HG03175 (cell line): Measurements from ENCODE around the gene CSNK1E.
A peak's percentile ranks its signal among the peaks of the same experiment; 100 is the strongest.
"Not testable (repeated sequence)": the region's sequence is repeated elsewhere in the genome, so short reads cannot be mapped to it uniquely, and the experiment has no call there.

Experiments
- ATAC-seq: cut with Tn5 transposase; IDR thresholded peaks from one replicate; pipeline ENCODE4 v1.9.1; 2021; ENCODE audit warnings: mild to moderate bottlenecking, moderate library complexity; ENCODE audit not compliant: unreplicated experiment

CSNK1E gene

DNA sequence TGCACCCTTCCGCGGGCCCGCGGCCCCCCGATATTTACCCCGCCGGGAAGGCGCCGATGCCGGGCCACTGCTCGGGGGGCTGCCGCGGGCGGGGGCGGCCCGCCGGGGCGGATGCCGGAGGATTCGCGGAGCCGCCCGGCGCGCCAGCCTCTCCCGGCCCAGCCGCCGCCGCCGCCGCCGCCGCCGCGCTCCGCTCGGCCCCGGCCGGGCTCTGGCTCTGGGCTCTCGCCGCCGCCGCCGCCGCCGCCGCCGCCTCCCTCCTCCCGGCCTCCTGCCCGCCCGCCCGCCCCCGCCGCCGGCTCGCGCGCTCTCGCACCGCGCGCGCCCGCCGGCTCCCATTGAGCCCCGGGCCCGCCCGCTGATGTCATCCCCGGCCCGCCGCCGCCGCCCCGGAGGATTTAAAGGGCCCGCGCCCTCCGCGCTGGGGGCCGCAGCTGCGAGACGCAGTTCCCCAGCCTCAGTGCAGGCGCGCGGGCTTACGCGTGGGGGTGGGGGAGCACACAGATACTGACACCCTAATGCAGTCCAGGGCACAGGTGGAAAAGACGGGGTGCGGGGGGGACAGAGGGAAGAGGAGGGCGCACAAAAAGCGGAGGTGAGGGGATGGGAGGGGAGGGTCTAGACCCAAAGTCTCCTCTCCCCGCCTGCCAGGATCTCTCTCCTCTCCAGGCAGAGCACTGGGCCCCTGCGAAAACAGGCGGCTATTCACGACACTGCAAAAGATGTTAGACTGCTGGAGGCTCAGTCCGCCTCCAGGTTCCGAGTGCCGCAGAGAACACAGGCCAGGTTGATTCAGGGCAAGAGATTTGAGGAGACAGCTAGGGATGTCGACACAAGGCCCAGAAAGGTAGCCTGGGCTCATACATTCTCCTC lies at the start of gene CSNK1E:
TSS of gene CSNK1E (minus strand) at position 312 of the 873 bp plus-strand sequence. CDS start 3,276 bp downstream, outside the sequence.
- ATAC-seq: peak; percentile 38

DNA sequence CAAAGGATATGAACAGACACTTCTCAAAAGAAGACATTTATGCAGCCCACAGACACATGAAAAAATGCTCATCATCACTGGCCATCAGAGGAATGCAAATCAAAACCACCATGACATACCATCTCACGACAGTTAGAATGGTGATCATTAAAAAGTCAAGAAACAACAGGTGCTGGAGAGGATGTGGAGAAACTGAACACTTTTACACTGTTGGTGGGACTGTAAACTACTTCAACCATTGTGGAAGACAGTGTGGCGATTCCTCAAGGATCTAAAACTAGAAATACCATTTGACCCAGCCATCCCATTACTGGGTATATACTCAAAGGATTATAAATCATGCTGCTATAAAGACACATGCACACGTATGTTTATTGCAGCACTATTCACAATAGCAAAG lies 48.6 kb upstream of the CSNK1E start:
- not testable (repeated sequence) for ATAC-seq

DNA sequence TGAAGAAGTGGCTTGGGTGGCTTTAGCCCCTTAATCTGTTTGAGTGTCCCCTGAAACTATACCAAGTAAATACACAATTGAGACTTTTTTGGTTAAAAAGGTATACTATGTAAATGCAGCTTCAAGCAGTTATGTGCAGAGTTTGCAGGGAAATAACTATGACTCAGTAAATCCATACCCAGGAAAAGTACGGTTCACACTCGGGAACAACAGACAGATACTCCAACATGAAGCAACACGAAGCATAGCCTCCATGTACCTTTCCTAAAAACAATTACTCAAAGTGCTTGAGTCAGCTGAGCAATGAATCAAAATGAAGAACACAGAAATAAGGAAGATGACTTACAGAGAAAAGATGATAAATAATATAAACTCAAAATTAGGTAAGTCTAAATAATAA lies 47.9 kb upstream of the CSNK1E start:
- ATAC-seq: not testable (repeated sequence)

DNA sequence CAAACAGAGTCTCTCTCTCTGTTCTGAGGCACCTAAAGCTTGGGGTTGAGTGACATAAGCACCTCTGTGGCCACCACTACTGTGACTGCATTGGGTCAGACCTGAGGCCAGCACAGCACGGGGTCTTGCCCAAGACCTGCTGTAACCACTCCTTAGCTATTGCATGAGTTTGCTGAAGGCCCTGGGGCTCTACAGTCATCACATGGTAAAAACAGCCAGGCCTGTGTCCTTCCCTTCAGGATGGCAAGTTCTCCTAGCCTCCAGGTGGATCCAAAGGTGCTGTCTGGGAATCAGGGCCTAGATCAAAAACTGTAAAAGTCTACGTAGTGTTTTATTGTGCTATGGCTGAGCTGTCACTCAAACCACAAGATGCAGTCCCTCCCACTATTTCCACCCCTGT lies 43.3 kb upstream of the CSNK1E start:
- not testable (repeated sequence) for ATAC-seq

DNA sequence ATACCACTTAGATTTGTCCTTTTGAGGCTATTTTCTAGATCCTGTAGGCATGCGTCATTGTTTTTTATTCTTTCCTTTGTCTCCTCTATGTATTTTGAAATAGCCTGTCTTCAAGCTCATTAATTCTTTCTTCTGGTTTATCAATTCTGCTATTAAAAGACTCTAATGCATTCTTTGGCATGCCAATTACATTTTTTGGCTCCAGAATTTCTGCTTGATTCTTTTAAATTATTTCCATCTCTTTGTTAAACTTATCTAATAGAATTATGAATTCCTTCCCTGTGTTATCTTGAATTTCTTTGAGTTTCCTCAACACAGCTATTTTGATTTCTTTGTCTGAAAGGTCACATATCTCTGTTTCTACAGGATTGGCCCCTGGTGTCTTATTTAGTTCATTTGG lies 42.6 kb upstream of the CSNK1E start:
- not testable (repeated sequence) for ATAC-seq

DNA sequence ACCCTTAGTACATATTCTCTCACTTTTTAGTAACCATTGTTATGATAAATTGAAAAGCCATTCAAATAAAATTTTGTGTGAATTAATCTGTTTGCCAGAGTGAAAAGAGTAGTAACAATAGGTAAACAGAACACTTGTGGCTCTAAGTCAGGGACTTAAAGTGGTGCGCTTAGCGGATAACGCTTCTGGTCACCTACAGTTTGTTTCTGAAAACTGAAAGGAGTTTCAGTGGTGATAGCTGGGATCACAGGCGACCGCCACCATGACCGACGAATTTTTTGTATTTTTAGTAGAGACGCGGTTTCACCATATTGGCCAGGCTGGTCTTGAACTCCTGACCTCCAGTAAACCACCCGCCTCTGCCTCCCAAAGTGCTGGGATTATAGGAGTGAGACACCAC lies 40.7 kb upstream of the CSNK1E start:
- not testable (repeated sequence) for ATAC-seq

DNA sequence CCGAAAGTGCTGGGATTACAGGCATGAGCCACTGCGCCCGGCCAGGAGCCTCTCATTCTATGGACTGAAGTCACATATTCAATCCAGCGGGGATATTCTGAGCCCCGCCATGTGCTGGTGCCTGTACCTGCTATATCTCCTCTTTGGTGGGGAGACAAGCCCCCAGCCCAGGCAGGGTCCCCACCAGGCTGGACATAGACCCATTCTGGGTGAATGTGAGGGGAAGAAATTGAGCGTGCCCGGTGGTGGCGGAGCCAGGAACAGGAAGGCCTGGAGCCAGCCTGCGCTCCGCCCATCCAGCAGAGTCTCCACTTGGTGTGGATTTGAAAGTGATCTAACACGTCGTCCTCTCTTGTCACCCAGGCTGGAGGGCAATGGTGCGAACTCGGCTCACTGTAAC lies 38.0 kb upstream of the CSNK1E start:
- no peak for ATAC-seq

DNA sequence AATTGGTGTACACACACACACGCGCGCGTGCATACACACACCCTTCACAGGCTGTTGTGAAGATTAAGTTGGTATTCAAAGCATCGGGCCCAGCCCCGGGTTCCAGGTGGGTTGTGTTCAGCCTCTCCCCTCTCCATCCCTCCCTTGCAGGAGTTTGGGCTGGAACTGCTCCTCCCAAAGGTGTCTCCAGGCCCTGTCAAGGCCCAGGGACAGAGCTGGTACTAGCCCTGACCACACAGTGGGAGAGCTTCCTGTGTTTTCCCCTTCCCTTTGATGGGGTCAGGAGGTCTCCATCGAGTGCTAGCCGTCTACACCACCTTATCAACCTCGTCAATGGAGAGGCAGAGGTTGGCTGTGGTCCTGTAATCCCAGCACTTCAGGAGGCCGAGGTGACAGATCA lies 36.5 kb upstream of the CSNK1E start:
- ATAC-seq: no peak

DNA sequence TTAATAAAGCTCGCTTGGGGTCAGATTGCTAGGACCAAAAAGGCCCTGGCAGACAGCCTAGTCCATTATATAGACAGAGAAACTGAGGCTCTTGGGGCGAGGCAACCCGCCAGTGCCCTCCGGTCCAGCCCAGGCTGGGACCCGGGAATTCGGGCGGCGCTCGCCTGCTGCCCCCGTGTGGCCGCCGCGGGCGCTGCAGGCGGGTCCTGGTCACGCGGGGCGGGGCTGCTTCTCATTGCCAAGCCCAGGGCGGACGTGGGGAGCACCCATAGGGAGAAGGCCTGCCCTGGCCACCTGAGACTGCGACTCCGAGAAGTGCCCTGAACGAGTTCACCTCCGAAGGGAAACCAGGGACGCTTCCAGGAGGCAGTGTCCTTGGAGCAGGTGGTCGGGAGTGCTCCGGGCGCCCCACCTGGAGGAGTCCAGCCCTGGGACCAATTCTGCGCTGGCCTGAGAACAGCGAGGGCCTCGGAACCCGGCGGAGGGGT lies 36.0 kb upstream of the CSNK1E start:
- ATAC-seq: peak; percentile 47

DNA sequence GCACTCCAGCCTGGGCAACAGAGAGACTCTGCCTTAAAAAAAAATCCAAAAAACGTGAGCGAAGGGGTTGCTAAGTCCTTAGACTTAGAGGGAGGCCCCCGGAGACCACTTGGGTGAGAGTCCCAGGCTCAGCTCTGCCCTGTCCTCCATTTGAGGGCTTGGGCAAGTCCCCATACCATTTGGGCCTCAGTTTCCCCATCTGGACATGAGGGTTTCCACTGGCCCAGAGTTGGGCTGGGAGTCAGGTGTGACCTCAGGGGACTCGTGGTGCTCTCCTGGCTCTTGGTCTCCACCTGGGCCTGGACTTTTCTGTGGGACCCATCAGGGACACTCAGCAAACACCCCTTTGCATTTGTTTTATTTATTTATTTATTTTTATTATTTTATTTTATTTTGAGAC lies 35.2 kb upstream of the CSNK1E start:
- no peak for ATAC-seq

DNA sequence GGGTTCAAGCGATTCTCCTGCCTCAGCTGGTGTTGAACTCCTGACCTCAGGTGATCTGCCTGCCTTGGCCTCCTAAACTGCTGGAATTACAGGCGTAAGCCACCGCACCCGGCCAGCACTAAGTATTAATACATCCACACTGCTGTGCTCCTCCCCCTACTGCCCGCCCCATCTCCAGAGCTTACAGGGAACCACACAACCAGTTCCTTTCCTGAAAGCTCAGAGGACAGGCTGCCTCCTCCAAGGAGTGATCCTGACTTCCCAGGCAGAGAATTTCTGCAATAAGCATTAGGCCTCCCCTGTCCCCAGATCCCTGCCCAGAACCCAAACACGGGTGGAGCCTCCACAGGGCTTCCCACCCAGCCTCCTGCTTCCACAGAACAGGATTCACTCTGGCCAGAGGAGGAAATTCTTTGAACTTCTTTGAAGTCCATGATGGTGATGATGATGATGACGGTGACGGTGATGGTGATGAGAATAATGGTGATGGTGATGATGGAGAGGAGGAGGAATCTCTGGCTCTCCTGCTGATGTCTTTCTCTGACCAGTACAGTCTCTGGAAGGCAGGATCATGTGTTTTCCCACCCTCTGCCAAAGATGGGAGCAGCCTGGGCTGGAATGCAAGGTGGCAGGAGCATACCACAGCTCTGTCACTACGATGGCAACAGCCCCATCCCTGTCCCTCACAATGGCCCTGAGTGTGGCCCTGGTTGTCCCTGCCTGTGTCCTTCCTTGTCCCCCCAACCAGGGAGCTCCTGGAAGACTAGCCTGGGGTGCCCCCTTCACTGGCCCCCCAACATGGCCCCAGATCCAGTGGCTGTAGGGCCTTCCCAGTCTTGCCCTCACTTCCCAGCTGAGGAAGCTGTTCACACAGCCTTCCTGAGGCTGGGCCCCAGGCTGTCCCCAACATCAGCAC lies 33.5 kb upstream of the CSNK1E start:
- ATAC-seq: no peak

DNA sequence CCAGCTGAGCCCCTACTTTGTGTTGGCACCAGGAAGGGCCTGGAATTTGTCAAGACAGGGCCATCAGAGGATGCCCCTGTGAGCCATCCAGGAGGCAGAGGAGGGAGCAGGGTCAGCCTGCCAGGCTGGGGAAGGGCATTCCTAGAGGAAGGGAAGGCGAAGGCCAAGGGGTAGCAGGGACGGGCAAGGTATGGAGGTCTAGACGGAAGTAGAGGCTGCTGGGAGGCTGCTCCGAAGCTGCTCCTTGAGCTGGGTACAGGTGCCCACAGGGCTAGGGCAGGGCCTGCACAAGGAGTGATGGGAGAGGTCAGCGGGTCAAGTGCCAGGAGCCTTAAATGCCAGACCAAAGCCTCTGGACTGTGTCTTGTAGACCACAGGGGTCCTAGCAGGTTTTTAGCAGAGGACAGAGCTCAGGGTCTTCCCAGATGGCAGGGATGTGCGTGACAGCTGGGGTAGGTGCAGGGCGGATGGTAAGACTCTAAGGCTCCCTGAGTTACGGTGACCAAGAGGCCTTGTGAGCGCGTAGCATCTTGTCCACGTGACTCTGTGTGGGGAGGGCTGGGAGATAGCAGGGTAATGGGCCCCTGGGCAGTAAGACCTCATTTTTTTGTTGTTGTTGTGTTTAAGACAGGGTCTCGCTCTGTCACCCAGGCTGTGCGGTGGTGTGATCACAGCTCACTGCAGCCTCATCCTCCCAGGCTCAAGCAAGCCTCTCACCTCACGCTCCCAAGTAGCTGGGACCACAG lies 31.7 kb upstream of the CSNK1E start:
- ATAC-seq: no peak

DNA sequence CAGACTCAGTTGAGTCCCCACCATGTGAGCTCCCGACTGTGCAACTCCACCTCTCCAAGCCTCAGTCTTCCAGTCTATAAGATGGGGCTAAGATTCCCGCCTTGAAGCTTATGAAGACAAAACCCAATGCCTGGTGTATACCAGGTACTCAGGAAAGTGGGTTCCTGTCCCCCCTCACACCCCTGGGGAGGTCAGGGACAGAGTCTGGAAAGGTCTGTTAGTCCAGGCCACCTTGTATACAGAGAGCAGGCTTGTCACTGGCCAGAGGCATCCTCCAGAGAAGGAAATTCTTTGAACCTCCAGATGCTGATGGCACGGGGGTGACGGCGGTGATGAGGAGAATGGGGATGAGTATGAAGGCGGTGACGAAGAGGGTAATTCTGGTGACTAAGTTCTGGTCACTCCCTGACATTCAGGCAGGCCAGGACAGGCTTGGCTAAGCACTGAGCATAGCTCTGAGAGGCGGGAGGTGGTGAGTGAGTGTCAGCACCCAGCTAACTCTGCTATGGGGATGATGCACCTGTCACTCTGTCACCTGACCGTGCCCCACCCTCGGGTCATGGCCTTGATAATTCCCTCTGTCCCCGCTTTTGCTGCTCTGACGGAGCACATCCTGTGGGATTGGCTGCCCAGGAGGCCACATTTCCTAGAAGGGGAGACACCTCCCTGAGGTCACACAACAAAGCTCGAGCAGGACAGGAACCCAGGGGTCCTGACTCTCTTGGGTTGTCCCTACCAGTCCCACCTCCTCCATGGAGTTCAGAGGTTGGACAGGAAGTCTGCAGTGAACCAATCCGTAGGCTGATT lies 30.9 kb upstream of the CSNK1E start:
- no peak for ATAC-seq

DNA sequence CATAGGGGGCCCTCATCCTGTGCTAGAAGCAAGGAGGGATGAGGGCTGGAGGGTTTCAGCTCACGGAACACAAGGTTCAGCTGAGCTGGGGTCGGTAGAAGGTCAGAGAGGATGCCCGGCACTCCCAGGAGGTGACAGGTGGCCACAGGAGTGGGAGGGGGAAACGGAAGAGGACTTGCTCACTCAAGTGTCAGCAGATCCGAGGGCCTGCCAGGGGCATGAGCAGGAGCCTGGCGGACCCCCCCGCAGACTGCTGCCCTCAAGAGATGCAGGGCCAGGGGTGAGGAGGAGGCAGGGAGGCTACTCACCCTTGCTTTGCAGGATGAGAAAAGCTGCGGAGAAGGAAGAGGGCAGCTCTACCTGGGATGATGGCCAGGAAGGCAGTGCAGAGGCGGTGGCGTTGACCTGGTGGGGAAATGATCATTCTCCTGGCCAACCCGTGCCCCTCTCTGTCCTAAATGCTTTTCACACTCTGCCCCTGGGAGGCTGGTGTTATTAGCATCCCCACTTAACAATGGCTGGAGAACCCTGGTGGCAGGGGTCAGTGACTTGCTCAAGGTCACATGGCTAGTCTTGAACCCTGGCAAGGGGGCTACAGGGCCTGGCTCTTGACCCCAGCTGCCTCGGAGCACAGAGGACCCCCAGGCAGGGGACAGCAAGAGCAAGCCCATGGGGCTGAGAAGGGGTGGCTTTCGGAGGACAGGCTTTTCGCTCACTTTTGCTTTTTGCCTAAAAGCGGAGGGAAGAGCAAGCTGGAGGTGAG lies 30.1 kb upstream of the CSNK1E start:
- no peak for ATAC-seq

DNA sequence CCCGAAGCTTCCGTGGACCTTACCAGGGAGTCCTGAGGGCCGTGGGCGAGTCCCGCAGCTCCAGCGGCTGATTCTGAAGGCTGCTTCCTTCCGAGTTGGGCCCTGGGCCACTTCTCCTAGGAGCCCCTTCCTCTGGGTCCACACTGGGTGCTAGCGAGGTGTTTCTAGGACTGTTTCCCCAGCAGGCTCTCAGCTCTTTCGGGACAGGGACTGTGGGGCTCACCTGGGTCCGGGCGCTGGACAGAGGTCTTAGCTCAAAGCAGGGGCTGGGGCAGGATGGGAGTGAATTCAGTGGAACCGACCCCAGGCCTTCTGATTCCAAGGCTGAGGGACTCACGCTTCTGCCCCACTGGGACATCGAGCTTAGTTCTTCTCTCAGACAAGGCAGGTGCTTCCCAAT lies 29.3 kb upstream of the CSNK1E start:
- no peak for ATAC-seq

DNA sequence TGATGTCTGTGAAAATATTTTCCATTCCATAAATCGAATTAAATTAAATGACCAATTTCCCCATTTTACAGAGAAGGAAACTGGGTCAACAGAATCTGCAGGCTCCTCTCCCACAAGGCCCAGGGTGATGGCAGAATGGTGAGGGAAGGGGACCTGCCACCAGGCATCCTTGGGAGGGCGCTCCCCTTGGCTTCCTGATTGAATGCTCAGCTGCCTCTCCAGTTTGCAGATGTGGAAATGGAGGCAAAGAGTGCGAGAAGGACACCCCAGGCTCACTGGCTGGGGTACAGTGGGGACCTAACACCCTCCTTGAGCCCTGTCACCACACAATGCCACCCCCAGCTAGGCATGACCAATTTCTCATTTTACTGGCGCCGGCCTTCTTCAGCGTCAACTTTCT lies 28.5 kb upstream of the CSNK1E start:
- ATAC-seq: no peak

DNA sequence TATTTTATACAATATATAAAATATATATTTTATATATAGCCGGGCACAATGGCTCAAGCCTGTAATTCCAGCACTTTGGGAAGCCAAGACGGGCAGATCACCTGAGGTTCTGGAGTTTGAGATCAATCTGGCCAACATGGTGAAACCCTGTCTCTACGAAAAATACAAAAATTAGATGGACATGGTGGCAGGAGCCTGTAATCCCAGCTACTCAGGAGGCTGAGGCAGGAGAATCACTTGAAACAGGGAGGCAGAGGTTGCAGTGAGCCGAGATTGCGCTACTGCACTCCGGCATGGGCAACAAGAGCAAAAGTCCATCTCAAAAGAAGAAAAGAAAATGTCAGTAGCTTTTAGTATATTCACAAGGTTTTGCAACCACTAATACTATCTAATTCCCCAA lies 22.7 kb upstream of the CSNK1E start:
- not testable (repeated sequence) for ATAC-seq

DNA sequence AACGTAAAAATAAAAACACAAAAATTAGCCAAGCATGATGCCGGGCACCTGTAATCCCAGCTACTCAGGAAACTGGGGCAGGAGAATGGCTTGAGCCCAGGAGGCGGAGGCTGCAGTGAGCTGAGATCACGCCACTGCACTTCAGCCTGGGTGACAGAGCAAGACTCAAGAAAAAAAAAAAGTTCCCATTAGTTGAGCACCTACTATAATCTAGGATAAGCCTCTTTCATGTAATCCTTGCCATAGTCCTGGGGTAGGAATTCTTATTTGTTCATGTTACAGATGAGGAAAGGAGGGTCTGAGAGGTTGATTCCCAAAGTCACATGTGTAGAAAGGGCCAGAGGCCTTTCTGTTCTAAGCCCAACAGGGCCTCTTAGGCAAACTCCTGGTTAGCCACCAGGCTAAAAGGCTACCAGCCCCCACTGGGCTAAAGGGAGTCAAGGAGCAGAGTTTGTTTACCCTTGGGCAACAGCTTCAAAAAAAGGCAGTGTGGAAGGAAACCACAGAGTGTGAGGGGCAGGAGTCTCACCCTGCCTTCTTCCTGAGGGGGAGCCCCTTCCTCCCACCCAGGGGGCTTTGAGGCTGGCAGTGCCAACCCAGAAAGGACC lies 21.6 kb upstream of the CSNK1E start:
- ATAC-seq: no peak

DNA sequence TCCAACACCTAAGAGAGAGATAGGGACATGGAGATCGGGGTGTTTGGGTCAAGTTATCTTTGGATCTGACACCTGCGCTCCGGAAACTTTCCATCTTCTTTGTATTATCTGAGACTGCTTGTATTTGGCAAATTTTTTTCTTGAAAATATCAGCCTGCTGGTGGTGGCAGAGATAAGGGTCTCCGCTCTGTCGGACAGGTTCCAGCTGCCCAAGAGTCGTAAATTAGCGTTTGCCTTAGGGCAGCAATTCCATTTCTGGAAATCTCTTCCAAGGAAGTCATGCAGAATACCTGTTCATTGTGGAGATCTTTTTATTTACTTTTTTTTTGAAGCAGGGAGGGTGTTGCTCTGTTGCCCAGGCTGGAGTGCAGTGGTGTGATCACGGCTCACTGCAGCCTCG lies 19.5 kb upstream of the CSNK1E start:
- ATAC-seq: no peak
